ENCODE results near the gene PTGFRN. TPM values are rescaled to one million over a fixed set of nuclear protein-coding genes. Genes with fewer than 3 reads are reported as not detected.

PTGFRN gene
- total RNA-seq, 2 donors from 2014 or later: 10.1 to 11.1 TPM

DNA sequence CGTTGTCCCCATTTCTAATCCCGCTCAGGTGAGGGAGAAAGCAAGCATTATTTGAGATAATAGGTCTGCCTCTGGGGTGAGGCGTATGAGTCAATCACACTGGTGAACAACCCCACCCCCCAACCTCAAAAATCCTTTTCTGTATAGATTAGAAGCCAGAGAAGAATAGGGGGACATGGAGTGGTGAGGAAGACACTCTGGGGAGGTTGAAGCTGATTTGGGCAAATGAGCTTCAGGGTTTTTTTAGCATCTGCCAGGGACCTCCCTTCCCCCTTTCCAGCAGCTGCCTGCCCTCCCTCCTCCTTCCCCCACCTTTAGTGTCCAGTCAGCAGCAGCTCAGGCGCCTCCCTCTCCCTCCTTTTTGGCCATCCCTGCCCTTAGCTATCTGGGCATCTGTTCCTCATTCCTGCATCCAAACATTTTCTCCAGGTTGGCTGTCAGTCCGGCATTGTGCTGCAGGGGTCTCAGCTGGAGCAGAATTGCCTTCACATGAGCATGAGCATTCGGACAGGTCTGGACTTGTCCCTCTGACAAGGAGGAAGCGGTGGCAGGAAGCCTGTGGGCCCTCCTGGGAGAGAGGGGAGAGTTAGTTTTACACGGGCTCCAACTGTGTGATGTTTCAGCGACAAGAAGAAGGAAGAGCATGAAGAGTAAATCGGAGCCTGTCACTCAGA is 30.8 kb upstream of the PTGFRN start:
- Mint-ChIP-seq H3K9me3 (no peaks in the 10 kb centered on the region), H3K36me3 (ENCODE audit: low read depth) (no peaks in the 10 kb centered on the region), H3K4me3 (no peak overlapping the region), H3K27me3 (no peaks in the 10 kb centered on the region), H3K4me1 (peaks cover 6% of the 10 kb centered on the region), H3K27ac (no peak overlapping the region)
- ATAC-seq (replicated peaks): peak; percentile 52

DNA sequence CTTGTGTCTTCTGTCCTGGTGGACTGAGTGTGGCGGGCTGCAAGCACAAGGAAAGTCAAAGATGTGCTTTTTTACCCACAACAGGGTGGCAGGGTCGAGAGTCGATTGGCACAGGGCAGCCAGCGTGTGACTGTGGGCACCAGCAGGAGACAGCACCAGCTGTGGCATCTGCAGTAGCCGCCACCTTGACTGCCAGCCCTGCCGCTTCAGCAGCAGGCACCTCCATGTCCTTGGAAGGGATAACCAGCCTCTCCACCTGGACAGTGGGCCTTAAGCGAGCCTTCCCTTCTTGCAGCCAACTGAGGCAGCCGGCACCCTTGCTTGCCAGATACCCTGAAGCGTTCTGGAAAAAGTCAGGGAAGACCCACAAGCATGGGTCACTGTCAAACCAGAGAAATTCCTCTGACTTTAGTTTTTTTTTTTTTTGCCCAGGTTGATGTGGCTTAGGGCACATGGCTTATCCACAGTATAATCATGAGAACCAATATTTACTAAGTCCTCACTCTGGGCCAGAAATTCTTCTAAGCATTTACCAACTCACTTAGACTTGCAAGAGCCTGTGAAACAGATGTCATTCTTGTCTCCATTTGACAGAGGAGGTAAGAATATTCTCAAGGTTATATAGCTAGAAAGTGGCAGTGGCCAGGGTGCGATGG is 30.1 kb upstream of the PTGFRN start:
- H3K9me3 Mint-ChIP-seq: no peaks in the 10 kb centered on the region
- H3K27me3 Mint-ChIP-seq: no peaks in the 10 kb centered on the region
- peaks cover 4% of the 10 kb centered on the region for H3K4me1 Mint-ChIP-seq
- no peak overlapping the region for H3K27ac Mint-ChIP-seq
- ATAC-seq (replicated peaks): no peak
- no peaks in the 10 kb centered on the region for H3K36me3 Mint-ChIP-seq (ENCODE audit: low read depth)
- no peak overlapping the region for H3K4me3 Mint-ChIP-seq

DNA sequence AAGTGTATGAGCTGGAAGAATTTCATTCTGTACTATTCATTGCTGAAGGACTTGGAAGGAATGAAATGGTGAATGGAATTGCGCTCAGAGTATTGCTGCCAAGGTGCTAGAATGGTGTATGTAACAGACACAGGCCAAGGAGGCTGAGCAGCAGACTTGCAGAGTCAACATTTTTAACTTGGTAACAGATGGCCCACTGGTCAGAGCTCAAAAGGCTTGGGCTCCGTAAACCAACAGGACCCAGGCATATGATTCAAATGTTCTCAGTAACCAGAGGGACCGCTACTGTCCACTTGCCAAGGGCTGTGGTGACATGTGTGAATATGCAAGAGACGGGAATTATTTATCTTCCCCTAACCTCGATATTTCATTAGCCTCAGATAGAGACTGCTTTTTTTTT is 28.8 kb upstream of the PTGFRN start:
- H3K36me3 Mint-ChIP-seq (ENCODE audit: low read depth): no peaks in the 10 kb centered on the region
- no peaks in the 10 kb centered on the region for H3K9me3 Mint-ChIP-seq
- H3K4me3 Mint-ChIP-seq: no peak overlapping the region
- H3K27ac Mint-ChIP-seq: no peak overlapping the region
- ATAC-seq (replicated peaks): no peak
- peaks cover 4% of the 10 kb centered on the region for H3K4me1 Mint-ChIP-seq
- no peaks in the 10 kb centered on the region for H3K27me3 Mint-ChIP-seq

DNA sequence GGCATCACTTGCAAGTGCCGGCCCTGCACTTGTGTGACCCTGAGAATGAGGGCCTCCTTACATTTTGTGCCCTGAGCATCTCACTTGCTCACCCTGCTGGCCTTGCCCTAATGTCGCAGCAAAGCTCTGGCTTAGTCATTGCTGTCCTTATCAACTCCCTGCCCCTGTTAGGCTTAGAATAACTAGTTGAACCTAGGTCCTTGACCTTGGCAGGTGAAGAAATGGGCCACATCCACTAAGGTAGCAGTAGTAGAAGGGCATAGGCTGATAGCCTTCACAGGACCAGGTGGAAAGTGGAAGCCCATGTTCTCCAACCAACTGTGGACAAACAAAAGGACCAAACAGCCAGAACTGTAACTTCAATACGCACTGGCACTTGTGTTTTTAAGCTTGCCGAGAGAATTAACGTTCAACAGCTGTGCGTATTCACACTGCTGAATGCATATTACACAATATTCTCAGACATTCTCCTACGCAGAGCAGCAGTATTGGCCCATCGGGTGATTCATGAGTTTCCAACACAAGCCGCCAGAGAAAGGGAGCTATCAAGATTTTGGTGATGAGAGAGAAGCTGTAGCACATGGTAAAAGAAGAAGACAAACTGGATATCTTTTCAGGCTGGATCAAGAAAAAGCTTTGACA is 27.7 kb upstream of the PTGFRN start:
- no peak overlapping the region for H3K27ac Mint-ChIP-seq
- peaks cover 4% of the 10 kb centered on the region for H3K4me1 Mint-ChIP-seq
- H3K9me3 Mint-ChIP-seq: no peaks in the 10 kb centered on the region

GRCh38 chr1:116882866-116883265 is 26.9 kb upstream of the PTGFRN start:
- H3K36me3 Mint-ChIP-seq (ENCODE audit: low read depth): no peaks in the 10 kb centered on the region
- H3K4me1 Mint-ChIP-seq: peaks cover 4% of the 10 kb centered on the region
- no peak for ATAC-seq (replicated peaks)
- H3K27me3 Mint-ChIP-seq: no peaks in the 10 kb centered on the region
- no peak overlapping the region for H3K4me3 Mint-ChIP-seq
- H3K9me3 Mint-ChIP-seq: no peaks in the 10 kb centered on the region
- H3K27ac Mint-ChIP-seq: no peak overlapping the region

More for the DNA sequence above, 27.7 kb upstream of the PTGFRN start:
- Mint-ChIP-seq H3K4me3 (no peak overlapping the region), H3K27me3 (no peaks in the 10 kb centered on the region), H3K36me3 (ENCODE audit: low read depth) (no peaks in the 10 kb centered on the region)
- peak; percentile 69 for ATAC-seq (replicated peaks)

GRCh38 chr1:116886291-116886878 is 23.3 kb upstream of the PTGFRN start:
- H3K4me1 Mint-ChIP-seq: peaks cover 4% of the 10 kb centered on the region
- H3K9me3 Mint-ChIP-seq: no peaks in the 10 kb centered on the region
- no peak for ATAC-seq (replicated peaks)
- H3K27me3 Mint-ChIP-seq: peaks cover 3% of the 10 kb centered on the region
- H3K27ac Mint-ChIP-seq: no peak overlapping the region
- H3K4me3 Mint-ChIP-seq: no peak overlapping the region
- H3K36me3 Mint-ChIP-seq (ENCODE audit: low read depth): no peaks in the 10 kb centered on the region

DNA sequence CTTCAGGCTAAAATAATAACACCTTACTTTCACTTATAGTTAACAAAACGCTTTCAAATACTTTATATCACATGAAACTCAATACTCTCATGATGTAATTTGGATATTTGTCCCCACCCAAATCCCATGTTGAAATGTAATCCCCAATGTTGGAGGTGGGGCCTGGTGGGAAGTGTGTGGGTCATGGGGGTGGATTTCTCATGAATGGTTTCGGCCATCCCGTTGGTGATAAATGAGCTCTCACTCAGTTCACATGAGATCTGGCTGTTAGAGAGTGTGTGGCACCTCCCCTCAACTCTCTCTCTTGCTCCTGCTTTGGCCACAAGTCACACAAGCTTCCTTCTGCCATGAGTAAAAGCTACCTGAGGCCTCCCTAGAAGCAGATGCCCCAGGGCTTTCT is 22.5 kb upstream of the PTGFRN start:
- Mint-ChIP-seq H3K4me3 (no peak overlapping the region), H3K4me1 (peaks cover 4% of the 10 kb centered on the region), H3K27me3 (peaks cover 5% of the 10 kb centered on the region), H3K36me3 (ENCODE audit: low read depth) (no peaks in the 10 kb centered on the region), H3K9me3 (no peaks in the 10 kb centered on the region), H3K27ac (no peak overlapping the region)
- no peak for ATAC-seq (replicated peaks)

DNA sequence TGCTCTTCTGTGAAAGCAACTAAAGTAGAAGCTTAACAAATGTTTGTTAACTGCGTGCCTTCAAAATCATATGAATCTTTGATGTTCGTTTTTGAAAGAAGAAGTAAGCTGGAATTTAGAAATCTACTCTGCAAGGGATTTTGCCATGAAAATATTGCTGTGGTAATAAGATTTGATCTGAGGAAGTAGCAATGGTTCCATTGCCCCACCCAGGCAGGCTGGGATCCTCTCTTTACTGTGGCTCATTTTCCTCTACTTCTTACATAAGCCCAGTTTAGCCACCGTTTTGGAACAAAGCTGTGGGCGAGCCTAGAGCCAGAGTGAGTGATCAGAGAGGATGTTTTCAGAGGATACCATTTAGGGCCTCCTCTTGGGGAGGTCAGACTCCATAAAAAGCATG is 20.3 kb upstream of the PTGFRN start:
- no peaks in the 10 kb centered on the region for H3K36me3 Mint-ChIP-seq (ENCODE audit: low read depth)
- H3K4me3 Mint-ChIP-seq: no peak overlapping the region
- no peak for ATAC-seq (replicated peaks)
- H3K9me3 Mint-ChIP-seq: no peaks in the 10 kb centered on the region
- H3K4me1 Mint-ChIP-seq: peaks cover 4% of the 10 kb centered on the region
- no peak overlapping the region for H3K27ac Mint-ChIP-seq
- H3K27me3 Mint-ChIP-seq: peaks cover 9% of the 10 kb centered on the region

- no peak for ATAC-seq (replicated peaks)
- Mint-ChIP-seq H3K4me3 (no peak overlapping the region), H3K27ac (no peak overlapping the region), H3K9me3 (peaks cover 8% of the 10 kb centered on the region), H3K27me3 (peaks cover 9% of the 10 kb centered on the region), H3K4me1 (peaks cover 4% of the 10 kb centered on the region), H3K36me3 (ENCODE audit: low read depth) (no peaks in the 10 kb centered on the region)
Measured at GRCh38 chr1:116891396-116892079, 18.2 kb upstream of the PTGFRN start.

DNA sequence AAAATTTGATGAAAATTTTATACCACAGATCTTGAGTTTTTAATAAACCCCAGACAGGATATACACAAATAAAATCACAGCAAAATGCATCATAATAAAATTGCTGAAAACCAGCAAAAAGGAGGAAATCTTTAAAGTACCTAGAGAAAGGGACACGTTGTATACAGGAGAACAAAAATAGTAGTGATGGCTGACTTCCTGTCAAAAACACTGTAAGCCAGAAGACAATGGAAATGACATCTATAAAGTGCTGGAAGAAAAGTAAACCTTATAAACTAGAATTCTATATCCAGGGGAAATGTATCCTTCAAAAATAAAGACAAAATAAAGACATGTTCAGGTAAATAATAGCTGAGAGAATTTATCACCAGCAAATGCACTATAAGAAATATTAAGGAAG is 14.6 kb upstream of the PTGFRN start:
- Mint-ChIP-seq H3K36me3 (ENCODE audit: low read depth) (no peaks in the 10 kb centered on the region), H3K9me3 (peaks cover 8% of the 10 kb centered on the region), H3K4me3 (no peak overlapping the region), H3K27ac (no peak overlapping the region), H3K27me3 (peaks cover 9% of the 10 kb centered on the region), H3K4me1 (no peaks in the 10 kb centered on the region)
- no peak for ATAC-seq (replicated peaks)

DNA sequence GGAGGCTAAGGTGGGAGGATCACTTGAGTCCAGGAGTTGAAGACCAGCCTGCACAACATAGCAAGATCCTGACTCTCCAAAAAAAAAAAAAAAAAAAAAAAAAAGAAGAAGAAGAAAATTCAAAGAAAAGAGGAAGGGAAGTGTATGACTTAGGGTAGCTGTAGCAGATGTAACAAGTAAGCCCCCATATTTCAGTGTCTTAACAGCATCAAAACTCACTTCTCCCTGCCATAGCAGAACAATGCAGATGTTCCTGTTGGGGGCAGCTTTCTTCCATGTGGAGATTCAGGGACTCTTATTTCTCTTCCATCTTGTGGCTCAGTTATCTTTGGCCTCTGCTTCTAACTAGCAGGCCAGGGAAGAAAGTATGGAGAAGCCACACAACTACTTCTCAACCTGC is 10.2 kb upstream of the PTGFRN start:
- Mint-ChIP-seq H3K9me3 (peaks cover 8% of the 10 kb centered on the region), H3K27me3 (no peaks in the 10 kb centered on the region), H3K4me3 (no peak overlapping the region), H3K36me3 (ENCODE audit: low read depth) (no peaks in the 10 kb centered on the region), H3K4me1 (no peaks in the 10 kb centered on the region), H3K27ac (no peak overlapping the region)
- no peak for ATAC-seq (replicated peaks)

- H3K36me3 Mint-ChIP-seq (ENCODE audit: low read depth): no peaks in the 10 kb centered on the region
Measured at GRCh38 chr1:116900471-116901365, 9.0 kb upstream of the PTGFRN start.

GRCh38 chr1:116902027-116902426 is 7.7 kb upstream of the PTGFRN start:
- ATAC-seq (replicated peaks): no peak
- Mint-ChIP-seq H3K4me3 (no peak overlapping the region), H3K9me3 (no peaks in the 10 kb centered on the region), H3K27me3 (no peaks in the 10 kb centered on the region), H3K27ac (no peak overlapping the region), H3K4me1 (no peaks in the 10 kb centered on the region), H3K36me3 (ENCODE audit: low read depth) (no peaks in the 10 kb centered on the region)

More at GRCh38 chr1:116900471-116901365, 9.0 kb upstream of the PTGFRN start:
- Mint-ChIP-seq H3K27me3 (no peaks in the 10 kb centered on the region), H3K9me3 (no peaks in the 10 kb centered on the region), H3K27ac (no peak overlapping the region), H3K4me3 (no peak overlapping the region), H3K4me1 (no peaks in the 10 kb centered on the region)
- ATAC-seq (replicated peaks): no peak

All from activated T-helper 17 cell treated with anti-CD3 and anti-CD28 coated beads, Interleukin-2, amount 50 U/mL, for 72 hours (primary cell).